T follicular helper cell (primary cell): ENCODE results near the gene PIEZO1.
"Not testable (repeated sequence)": the region's sequence is repeated elsewhere in the genome, so short reads cannot be mapped to it uniquely, and the experiment has no call there.

Source experiments
- DNase-seq: peaks from one replicate; pipeline ENCODE4 v3.0.0-alpha.2; 2020; ENCODE audit warnings: low read depth
- total RNA-seq, 2 experiments: gene quantifications; one replicate each; lab custom pipeline; 2026; lab: John Stamatoyannopoulos, UW

The PIEZO1 gene, protein sequence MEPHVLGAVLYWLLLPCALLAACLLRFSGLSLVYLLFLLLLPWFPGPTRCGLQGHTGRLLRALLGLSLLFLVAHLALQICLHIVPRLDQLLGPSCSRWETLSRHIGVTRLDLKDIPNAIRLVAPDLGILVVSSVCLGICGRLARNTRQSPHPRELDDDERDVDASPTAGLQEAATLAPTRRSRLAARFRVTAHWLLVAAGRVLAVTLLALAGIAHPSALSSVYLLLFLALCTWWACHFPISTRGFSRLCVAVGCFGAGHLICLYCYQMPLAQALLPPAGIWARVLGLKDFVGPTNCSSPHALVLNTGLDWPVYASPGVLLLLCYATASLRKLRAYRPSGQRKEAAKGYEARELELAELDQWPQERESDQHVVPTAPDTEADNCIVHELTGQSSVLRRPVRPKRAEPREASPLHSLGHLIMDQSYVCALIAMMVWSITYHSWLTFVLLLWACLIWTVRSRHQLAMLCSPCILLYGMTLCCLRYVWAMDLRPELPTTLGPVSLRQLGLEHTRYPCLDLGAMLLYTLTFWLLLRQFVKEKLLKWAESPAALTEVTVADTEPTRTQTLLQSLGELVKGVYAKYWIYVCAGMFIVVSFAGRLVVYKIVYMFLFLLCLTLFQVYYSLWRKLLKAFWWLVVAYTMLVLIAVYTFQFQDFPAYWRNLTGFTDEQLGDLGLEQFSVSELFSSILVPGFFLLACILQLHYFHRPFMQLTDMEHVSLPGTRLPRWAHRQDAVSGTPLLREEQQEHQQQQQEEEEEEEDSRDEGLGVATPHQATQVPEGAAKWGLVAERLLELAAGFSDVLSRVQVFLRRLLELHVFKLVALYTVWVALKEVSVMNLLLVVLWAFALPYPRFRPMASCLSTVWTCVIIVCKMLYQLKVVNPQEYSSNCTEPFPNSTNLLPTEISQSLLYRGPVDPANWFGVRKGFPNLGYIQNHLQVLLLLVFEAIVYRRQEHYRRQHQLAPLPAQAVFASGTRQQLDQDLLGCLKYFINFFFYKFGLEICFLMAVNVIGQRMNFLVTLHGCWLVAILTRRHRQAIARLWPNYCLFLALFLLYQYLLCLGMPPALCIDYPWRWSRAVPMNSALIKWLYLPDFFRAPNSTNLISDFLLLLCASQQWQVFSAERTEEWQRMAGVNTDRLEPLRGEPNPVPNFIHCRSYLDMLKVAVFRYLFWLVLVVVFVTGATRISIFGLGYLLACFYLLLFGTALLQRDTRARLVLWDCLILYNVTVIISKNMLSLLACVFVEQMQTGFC (N-terminal part only)
- total RNA-seq = 257 to 451 reads per million in 2 experiments

DNA sequence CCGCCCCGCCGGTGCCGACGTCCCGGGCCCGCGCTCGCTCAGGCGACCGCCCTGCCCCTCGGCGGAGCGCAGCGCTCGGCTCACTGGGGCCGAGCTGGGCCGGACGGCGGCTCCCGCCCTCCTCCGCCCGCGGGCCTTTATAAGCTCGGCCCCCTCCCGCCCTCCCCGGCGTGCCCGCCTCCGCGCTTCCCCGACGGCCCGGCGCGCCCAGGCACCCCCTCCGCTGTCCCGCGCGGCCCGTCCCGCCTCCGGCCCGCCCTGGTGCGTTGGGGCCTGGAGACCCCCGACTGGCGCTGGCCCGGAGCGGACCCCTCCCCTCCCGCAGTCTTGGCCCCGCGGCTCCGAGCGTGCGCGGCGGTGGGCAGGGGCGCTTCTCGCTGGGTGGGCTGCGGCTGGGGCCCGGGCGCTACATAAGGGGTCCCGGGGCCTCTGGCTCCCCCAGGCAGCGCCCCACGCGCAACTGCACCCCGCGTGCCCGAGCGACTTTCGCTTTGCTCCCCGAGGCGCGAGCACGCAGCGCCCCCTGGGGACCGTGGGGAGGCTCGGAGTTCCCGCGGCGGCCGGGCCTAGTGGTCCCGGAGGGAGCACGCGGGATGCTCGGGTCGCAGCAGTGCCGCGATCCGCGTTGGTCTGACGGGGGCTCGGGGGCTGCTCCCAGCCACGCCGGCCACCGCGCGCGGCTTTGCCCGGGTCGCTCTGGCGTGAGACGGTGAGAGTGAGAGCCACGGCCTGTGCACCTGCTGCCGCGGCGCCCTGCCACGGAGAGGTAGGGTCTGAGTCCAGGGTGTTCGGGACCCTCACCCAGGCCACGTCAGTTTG, at the start of gene PIEZO1:
Gene PIEZO1 (minus strand): TSS at position 115 of the 819 bp plus-strand sequence. CDS start 256 bp downstream, outside the sequence.
- DNase-seq = peak; percentile 81

DNA sequence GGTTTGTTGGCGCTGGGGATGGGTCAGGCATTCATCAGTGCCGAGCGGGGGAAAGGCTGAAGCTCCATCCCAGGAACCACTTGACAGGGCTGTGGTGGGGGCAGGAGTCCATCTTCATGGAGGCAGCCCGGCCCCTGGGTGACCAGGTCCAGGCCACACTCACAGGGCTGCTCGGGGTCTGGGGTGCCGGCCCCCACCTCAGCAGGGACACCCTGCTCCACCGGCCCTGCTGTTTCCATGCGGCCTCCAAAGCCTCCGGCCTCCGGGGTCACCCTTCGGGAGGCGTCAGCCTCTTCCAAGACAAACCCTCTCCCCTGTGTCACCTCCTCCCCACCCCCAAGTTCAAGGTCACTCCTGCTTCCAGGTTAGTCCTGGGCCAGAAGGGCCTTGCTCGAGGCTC, 49.6 kb upstream of the PIEZO1 start:
- no peak for DNase-seq

DNA sequence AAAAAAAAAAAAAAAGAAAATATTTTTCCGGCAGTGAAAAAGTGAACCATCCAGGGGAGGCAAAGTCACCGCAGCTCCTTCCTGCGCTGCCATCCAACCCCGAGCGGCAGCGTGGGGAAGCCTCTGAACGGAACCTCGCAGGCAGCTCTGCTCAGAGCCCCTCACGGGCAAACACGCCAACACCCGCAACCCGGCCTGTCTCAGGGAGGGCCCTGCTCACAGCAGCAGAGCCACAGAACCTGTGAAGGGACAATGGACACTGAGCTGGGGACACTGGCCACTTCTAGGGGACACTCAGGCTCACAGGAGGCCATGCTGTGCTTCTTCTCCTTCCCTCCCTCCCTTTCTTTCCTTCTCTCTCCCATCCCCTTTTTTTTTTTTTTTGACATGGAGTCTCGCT, 48.1 kb upstream of the PIEZO1 start:
- no peak for DNase-seq

DNA sequence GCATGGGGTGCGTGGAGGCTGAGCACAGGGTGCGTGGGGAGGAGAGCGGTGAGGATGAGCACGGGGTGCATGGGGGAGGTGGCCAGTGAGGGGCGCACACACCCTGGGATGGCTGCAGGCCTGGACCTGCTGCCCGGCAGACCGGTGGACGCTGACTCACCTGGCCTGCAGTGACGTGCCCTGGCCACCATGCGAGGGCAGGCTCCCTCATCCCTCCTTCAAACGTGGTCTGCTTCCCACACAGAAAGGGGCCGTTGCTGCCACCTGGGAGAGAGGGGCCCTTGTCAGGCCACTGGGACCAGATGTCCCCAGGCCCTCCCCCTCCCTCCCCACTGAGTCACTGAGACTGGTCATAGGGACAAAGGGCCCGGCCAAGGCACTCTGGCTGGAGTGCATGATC, 46.8 kb upstream of the PIEZO1 start:
- DNase-seq = no peak

DNA sequence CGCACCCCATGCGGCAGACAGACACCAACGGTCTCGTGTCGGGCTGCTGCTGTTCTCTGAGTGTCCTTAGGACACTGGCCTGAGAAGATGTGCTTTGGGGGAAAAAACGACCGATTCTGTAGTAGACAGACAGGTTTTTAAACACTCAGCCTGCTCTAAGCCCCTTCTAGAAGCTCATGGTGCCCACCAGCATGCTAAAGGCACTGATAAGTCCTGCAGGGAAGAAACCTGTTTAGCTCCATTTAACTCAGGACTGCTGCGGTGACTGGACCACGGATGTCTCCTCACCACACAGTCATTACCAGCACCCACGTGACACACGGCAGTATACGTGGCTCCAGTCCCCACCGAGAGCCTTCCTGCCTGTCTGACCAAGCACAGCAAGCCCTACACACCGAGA, 45.8 kb upstream of the PIEZO1 start:
- DNase-seq = no peak

DNA sequence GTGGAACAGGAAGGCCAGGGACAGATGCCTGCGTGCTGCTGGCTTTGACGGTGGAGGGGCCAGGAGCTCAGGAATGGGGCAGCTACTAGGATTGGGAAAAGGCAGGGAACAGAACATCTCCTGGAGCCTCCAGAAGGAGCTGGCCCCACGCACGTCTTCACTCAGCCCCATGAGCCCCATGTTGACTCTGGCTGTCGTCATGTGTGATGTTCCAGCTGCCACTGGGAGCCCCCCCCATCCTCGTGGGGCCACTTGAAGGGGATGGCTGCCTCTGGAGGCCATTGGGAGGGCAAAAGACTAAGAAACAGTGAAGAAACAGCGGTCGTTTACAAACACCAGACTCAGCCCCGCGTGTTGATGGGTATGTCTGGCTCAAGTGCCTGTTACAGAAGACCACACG, 45.2 kb upstream of the PIEZO1 start:
- DNase-seq = no peak

DNA sequence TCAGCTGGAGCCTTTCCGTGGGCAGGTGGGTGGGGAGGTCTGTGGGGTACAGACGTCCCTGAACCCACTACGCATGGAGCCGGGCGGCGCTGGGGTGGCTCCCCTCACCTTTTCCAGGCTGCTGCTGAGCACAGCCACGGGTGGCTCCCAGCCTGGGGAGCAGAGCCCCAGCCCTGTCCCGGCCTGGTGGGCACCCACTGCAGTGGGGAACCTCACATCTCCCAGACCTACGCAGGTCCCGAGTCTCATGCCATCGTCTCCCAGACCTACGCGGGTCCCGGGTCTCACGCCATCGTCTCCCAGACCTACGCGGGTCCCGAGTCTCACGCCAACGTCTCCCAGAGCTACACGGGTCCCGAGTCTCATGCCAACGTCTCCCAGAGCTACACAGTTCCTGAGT, 43.7 kb upstream of the PIEZO1 start:
- DNase-seq = no peak

DNA sequence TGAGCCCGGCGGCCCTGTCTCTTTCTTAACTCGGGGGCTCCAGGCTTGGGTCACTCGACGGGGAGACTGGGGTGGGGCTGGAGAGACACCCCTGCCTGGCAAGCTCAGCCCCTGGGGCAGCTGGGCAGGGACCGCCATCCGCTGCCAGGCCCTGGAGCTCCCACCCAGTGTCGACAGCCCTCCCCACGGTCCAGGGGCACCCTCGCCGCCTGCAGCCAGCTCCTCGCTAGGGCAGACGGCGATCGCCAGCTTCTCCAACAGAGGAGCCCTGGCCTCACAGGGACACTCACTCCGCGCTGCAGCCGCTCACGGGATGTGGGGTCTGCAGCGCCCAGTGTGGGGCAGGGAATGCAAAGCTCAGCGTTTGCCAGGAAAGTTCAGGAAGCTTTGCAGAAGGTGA, 42.7 kb upstream of the PIEZO1 start:
- DNase-seq = no peak

DNA sequence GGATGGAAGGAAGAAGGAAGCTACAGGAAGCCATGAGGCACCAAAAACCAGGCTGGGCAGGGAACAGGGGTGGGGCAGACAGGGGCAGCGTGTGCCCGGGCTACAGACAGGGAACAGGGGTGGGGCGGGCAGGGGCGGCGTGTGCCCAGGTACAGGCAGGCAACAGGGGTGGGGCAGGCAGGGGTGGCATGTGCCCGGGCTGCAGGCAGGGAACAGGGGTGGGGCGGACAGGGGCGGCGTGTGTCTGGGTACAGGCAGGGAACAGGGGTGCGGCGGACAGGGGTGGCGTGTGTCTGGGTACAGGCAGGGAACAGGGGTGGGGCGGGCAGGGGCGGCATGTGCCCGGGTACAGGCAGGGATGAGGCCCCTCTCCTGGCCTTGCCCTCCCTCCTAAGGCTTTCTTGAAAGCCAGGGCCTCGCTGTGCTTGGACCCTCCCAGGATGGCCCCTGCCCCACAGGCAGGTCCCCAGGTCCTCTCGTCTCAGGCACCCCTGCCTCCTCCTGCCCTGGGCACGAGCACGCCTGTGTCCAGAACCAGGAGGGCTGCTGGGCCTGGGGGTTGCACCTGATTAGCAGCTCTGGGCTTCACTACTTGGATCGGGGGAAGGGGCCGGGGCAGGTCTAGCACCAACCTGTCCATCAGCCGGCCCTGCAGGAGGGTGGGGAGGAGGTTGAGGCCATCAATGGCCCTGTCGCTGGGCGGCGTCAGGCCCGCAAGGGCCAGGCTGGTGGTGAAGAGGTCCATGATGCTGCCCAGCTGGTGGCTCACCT, 41.2 kb upstream of the PIEZO1 start:
- no peak for DNase-seq

DNA sequence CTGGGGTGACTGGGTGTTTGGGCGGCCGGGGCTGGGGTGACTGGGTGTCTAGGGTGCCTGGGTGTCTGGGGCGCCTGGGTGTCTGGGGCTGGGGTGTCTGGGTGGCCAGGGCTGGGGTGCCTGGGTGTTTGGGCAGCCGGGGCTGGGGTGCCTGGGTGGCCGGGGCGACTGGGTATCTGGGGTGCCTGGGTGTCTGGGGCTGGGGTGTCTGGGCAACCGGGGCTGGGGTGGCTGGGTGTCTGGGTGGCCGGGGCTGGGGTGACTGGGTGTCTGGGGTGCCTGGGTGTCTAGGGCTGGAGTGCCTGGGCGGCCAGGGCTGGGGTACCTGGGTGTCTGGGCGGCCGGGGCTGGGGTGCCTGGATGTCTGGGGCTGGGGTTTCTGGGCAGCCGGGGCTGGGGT, 40.1 kb upstream of the PIEZO1 start:
- no peak for DNase-seq

DNA sequence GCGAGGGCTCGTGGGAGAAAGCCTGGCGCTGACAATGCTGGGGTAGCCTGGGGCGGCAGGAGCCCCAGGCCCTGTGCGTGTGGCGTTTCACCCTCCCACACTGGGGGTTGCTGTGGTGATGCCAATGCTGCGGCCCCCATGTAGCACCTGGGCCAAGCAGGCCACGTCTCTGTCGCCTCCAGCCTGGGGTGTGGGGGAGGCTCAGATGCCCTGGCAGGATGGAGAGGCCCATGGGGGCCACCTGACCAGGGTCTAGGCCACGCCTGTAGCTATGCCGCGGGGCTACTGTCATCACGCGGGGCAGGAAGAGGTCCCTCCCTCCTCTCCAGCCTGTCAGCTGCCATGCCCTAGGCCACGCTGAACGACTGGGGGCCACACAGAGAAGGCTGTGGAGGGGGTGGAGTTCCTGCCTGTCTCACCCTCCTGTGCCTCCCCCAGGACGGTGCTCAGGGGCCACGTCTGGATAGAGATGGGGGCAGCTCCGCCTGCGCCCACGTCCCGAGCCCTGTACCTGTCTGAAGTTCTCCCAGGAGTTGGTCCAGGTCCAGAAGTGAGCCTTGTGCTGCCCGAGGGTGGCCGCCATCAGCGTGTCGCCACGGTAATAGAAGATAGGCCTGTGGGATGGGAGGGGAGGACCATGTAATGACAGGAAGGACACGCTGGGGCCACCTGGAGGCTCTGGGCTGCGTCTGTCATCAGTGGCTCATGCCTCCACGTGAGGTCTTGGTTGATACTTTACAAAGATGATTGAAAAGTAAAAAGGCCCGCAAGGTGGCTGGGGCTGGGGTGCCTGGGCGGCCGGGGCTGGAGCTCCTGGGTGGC, 39.4 kb upstream of the PIEZO1 start:
- no peak for DNase-seq

DNA sequence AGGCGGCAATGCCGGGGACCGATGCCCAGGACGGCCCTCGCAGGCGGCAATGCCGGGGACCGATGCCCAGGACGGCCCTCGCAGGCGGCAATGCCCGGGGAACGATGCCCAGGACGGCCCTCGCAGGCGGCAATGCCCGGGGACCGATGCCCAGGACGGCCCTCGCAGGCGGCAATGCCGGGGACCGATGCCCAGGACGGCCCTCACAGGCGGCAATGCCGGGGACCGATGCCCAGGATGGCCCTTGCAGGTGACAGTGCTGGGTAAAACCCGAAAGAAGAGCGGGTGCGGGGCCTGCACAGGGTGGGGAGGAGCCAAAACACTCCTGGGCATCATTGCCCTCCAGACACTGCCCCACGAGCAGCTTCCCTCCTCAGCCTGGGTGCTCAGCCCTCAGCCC, 38.6 kb upstream of the PIEZO1 start:
- not testable (repeated sequence) for DNase-seq

DNA sequence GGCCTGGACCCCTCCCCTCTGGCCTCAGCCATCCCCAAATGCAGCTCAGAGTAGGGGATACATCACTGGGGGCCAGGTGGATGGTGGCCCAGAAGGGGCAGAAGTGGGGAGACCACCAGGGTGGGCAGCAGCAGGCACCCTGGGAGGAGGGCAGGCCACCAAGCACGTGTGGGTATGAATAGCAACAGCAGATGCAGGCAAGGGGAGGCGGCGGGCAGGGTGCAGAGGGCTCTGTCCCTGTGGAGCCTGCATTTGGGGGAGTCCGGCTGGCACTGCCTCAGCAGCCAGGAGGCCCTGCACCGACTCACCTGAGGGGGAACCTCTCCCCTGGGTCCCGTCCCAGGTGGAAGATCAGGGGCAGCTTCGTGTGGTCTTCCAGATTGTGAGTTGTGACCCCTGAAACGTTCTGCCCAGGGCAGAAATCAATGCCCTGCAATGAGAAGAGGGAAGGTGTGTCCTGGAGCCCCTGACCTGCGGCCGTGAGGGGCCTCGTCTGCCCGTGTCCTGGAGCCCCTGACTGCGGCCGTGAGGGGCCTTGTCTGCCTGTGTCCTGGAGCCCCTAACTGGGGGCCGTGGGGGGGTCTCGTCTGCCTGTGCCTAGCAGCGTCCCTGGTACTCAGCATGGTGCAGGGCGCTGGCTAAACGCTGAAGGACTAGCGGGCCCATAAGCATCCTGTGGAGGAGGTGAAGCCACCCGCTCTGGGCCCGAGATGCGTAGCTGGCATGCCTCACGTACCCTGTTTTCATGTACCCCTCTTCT, 37.4 kb upstream of the PIEZO1 start:
- DNase-seq = no peak

DNA sequence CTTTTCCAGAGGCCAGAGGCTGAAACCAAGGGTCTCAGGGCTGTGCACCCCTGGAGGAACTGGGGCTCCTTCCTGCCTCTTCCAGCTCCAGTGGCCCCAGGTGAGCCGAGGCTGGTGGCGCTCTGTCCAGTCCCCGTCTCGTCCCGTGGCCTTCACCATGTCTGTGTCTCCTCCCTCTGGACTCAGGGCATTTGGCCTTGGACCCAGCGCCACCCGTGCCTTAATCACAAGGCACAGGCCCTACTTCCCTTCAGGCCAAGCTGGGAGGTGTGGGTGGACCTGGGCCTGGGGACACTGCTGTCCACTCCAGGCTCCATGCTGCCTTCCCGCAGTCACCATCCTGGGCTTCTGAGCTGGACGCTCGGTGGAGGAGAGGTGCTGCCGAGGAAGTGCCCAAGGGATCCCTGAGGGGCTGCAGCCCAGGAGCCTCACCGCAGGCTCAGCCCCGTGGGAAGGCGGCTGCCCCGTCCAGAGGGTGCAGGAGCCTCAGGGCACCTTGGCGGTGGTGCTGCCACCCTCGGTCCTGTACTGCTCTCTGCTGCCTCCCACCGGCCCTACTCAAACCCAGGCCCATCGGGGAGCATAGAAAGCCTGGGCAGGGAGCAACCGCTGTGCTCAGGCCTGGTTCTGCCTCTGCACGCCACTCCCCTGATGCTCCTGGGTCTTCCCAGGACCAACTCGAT, 36.3 kb upstream of the PIEZO1 start:
- no peak for DNase-seq

DNA sequence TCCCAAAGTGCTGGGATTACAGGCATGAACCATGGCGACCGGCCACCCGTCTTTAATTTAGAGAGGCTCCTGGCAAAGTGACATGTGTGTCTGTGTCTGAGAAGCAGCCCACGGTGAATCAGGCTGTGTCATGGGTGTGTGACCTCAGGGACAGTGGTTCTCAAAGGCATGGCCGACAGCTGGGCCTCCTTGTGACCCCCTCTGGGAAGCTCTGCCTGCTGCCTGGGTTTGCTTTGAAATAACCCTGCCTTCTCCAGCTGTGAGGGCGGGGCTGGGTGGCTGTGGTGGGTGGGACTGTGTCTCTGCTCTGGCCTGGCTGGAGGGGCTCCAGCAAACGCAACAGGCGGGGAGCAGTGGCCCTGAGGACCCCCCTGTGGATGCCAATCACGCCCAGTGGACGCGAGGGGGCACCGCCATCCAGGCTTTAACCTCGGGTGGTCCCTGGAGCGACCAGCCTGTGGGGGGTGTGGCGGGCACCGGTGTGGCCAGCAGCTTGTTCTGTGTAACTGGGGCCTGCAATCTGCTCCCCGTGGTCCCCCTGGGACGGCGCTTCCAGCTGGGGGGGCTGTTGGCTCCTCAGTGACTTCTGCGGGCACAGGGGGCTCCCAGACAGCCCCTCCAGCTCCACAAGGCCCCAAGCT, 35.5 kb upstream of the PIEZO1 start:
- DNase-seq = no peak

DNA sequence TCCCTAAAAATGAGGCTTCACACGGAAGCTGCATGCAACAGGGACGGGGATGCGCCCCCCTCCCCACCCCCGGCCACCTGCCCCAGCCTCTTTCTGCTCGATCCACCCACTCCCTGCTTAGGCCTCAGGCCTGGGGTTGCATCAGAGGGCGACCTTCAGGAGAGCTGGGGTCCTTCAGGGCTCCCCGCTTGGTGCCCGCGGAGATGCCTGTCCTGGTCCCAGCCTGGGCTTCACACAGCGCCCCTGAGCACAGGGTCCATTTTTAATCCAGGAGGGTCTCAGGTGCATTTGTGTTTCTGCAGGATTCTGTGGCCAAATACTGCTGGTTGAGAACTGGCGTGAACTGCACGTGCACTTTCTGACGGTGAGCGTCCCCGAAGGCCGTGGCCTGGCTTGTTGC, 34.1 kb upstream of the PIEZO1 start:
- DNase-seq = no peak

DNA sequence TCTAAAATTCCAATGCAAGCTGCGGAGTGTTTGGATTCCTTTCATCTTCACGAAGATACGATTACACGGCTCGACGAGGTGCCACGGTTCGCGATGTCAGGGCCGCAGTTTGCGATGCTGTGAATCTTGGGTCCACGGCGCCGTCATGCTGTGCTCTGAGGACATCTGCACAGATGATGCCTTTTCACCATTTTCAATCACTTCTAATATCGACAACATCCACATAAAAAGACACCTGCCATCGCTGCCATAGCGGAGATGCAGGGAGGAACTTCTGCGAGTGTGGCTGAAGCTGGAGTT, 33.5 kb upstream of the PIEZO1 start:
- DNase-seq = no peak
